GM18520 (cell line): ENCODE results near the gene TNFSF13.
"Not testable (repeated sequence)": the region's sequence is repeated elsewhere in the genome, so short reads cannot be mapped to it uniquely, and the experiment has no call there.

Source experiments
- ATAC-seq: cut with Tn5 transposase; IDR thresholded peaks from one replicate; pipeline ENCODE4 v1.9.1; 2021; ENCODE audit not compliant: unreplicated experiment

Gene TNFSF13

GRCh38 chr17:7589891-7590691 is 31.5 kb downstream of the TNFSF13 start, which contains the start of gene SOX15:
TSS of gene SOX15 (minus strand) at chr17:7590094. CDS start at chr17:7589676, 418 bp downstream.
- no peak for ATAC-seq

GRCh38 chr17:7590743-7591142 is 32.2 kb downstream of the TNFSF13 start:
- ATAC-seq: no peak

- ATAC-seq: no peak
Measured at GRCh38 chr17:7591596-7591995, 33.0 kb downstream of the TNFSF13 start.

GRCh38 chr17:7592422-7593021 is 34.0 kb downstream of the TNFSF13 start:
- ATAC-seq: no peak

- no peak for ATAC-seq
Measured at GRCh38 chr17:7593296-7593695, 34.7 kb downstream of the TNFSF13 start.

GRCh38 chr17:7597561-7597960 is 39.0 kb downstream of the TNFSF13 start:
- ATAC-seq: not testable (repeated sequence)

GRCh38 chr17:7606280-7606679 is 47.7 kb downstream of the TNFSF13 start:
- ATAC-seq: no peak

GRCh38 chr17:7610641-7611040 is 52.1 kb downstream of the TNFSF13 start:
- no peak for ATAC-seq
